Measurements from ENCODE around the gene NME1.
"Not testable (repeated sequence)": the region's sequence is repeated elsewhere in the genome, so short reads cannot be mapped to it uniquely, and the experiment has no call there.

The NME1 gene

DNA sequence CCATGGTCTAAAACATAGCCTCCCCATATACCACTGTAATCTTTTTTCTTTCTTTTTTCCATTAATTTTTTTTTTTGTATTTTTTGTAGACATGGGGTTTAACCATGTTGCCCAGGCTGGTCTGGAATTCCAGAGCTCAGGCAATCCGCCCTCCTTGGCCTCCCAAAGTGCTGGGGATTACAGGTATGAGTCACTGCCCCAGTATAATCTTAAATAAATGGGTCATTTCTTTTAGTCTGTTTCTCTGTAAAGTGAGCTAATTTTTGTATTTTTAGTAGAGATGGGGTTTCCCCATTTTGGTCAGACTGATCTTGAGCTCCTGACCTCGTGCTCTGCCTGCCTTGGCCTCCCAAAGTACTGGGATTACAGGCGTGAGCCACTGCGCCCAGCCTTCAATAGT lies 5.7 kb upstream of the NME1 start:
- no peak for DNase-seq

DNA sequence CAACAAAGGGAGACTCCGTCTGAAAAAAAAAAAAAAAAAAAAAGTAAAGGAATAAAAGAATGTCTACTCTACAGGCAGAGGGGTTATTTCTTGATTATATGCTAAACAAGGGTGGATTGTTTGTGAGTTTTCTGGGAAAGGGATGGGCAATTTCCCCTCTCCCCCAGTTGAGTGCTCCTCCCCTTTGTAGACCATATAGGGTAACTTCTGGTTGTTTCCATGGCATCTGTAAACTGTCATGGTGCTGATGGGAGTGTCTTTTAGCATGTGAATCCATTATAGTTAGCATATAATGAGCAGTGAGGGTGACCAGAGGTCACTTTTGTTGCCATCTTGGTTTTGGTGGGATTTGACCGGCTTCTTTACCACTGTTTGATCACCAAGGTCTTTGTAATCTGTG lies 4.2 kb upstream of the NME1 start:
- DNase-seq, result no peak

- no peak for DNase-seq
Observed at GRCh38 chr17:51150932-51151331, 2.4 kb upstream of the NME1 start.

DNA sequence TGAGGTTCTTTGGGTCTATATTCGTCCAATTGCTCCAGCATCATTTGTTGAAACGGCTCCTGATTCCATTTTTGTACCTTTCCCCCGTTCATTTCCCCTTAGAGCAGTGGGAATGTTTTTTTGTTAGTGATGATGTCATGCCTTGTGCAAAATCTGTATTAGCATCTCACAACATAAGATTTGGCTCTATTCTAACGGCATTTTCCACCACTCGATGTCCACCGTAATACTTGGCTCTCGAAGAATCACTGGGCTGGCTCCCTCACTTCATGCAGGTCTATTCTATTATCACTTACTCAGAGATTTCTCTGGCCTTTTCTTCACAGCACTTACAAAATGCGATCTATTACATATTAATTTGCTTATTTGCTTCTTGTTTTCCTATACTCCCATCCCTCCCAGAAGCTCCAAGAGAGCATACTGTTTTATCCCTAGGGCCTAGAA lies 571 bp upstream of the NME1 start:
- DNase-seq, result no peak

DNA sequence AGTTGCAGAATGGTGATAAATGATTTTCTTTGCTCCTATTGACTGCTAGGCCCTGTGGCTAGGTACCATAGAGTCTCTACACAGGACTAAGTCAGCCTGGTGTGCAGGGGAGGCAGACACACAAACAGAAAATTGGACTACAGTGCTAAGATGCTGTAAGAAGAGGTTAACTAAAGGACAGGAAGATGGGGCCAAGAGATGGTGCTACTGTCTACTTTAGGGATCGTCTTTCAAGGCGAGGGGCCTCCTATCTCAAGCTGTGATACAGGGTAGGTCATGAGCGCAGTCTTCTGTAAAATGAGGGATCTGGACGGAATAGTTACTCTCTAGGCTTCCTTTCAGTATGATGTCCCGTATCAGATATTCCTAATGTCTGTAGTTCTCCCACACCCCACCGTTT lies 817 bp downstream of the NME1 start:
- no peak for DNase-seq

- DNase-seq, result no peak
Observed at GRCh38 chr17:51155416-51155815, 2.1 kb downstream of the NME1 start.

- DNase-seq, result no peak
Observed at GRCh38 chr17:51159604-51160003, 6.2 kb downstream of the NME1 start.

GRCh38 chr17:51161541-51161940 lies 8.2 kb downstream of the NME1 start:
- DNase-seq, result no peak

DNA sequence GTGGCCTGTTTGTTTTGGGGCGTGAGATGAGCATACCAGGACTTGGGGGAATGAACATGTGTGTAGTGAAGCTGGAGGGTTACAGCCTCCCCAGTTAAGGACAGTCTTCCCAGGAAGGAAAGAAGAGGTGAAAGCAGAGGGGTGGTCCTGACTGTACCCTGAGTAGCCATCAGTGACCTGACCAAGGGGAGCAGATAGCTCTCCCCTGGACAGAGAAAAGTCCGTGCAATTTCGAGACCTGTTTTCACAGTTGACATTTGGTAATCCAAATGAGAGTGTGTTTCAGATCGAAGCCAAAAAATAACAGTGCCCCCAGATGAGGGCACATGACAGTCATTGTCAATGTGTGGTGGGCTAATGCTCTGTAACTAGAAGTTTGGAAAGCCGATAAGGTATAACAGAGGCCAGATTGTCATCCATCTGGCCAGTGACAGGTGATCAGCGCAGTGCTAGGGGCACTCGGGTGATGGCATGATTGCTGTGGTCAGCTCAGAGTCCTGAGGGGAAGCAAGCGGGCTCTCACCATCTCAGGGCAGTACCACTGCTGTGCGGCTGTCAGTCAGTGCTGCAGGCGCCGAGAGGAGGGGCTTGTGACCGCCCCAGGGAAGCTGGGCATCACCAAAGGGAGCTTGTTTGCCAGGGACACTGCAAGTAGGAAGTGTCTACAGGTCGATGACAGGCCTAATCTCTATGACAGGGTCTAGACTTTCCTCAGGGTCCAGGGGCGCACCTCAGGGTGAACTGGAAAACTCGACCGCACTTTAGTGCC lies 11.7 kb downstream of the NME1 start:
- DNase-seq, result no peak

DNA sequence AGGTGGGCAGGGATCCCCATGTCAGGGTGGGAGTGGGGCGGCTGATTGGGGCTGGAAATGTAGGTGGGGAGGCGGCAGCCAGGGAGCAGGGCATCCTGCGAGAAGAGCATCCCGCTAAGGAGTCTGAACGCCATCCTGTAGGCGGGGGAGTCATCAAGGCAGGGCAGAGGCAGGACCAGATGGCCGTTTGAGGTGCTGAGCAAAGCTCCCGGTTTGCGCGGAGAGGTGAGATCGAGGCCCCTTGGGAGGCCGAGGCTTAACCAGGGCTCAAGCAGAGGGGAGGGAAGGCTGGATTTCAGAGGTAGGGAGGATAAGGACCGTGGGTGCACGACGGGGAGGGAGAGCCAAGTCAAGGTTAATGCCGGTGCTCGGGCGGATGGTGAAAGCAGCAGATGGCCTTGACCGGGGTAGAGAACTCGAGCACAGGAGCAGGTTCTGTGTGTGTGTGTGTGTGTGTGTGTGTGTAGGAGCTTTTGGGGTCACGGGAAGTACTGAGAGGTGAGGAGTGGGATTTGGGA lies 12.4 kb downstream of the NME1 start:
- DNase-seq, result no peak

DNA sequence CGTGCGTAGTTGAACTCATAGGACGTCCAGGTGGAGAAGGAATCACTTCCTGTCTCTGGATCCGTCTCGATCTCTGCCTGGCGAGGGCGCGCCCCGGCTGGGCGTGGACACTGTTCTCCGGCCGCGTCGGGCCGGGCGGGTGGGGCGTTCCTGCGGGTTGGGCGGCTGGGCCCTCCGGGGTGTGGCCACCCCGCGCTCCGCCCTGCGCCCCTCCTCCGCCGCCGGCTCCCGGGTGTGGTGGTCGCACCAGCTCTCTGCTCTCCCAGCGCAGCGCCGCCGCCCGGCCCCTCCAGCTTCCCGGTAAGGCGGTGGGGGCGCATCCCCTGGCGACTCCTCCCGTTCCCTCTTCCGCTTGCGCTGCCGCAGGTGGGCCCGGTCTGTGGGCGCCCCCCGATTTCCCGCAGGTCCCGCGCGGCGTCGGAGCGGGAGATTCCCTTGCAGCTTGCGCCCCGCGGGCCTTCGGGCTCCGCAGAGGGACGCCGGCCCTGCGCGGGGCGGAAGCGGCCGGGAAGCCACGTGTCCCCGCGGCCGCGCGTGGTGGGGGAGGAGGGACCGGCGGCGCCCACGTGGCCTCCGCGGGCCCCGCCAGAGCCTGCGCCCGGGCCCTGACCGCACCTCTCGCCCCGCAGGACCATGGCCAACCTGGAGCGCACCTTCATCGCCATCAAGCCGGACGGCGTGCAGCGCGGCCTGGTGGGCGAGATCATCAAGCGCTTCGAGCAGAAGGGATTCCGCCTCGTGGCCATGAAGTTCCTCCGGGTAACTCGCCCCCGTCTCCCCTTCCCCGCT lies 13.0 kb downstream of the NME1 start, which contains the start of gene NME2:
TSS of gene NME2 (plus strand) at position 214 of the 789 bp plus-strand sequence. CDS start at position 634, 420 bp downstream.
- no peak for DNase-seq

DNA sequence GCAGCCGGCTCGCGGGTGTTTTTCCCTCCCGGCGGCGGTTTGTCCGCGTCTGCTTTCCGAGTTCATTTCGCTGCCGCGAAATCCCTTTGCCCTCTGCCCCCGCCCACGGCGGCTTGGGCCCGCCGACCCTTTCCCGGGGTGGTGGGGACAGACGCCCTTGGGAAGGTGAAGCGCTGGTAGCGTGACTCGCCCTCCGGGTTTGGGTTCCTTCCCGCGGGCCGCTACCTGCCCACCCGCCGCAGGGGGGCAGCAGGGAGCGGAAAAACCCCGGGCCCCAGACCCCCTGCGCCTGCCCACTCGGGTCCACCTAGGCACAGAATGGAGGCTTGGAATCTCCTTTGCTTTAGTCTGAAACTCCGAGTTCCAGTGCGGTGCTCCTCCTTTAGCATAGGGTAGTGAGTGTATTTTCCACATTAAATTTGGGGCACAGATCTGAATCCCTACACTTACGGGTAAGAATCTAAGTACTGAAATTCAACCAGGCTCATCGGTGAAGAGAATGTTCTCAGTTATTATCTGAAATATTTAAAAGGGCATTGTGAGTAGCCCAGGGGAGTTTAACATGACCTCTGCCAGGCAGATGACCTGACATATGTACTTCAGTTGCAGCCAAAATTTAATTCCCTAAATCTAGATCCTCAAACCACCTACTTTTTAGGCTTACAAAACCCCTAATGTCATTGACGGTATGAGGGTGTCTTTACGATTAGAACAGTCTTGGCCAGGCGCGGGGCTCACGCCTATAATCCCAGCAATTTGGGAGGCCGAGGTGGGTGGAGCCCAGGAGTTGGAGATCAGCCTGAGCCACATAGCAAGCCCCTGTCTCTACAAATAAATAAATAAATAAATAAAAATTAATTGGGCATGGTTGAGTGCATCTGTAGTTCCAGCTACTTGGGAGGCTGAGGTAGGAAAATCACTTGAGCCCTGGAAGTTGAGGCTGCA lies 13.9 kb downstream of the NME1 start:
- no peak for DNase-seq

DNA sequence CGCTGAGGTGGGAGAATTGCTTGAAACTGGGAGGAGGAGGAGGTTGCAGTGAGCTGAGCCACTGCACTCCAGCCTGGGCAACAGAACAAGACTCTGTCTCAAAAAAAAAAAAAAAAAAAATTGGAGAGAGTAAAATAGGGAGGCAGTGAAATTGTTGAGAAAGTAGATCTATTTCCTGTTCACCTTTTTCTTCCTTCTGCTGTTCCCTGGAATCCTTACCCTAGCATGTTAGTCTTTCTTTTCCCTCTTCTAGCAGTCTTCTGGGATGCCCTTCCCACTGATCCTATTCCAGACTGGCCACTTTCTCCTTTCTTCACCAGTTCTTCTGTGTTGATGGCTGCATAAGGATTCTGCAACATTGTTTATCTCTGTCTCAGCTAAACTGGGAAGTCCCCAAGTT lies 16.0 kb downstream of the NME1 start:
- no peak for DNase-seq

GRCh38 chr17:51170736-51171135 lies 17.4 kb downstream of the NME1 start:
- no peak for DNase-seq

DNA sequence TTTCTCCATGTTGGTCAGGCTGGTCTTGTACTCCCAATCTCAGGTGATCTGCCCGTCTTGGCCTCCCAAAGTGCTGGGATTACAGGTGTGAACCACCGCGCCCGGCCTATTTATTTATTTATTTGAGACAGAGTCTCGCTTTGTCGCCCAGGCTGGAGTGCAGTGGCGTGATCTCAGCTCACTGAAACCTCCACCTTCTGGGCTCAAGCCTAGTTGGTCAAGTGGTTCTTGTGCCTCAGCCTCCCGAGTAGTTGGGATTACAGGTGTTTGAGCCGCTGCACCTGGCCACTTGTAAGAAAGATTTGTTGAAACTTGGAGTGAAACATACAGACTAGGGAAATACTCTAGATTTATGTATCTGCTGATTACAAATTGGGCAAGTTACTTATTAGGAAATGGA lies 18.7 kb downstream of the NME1 start:
- not testable (repeated sequence) for DNase-seq

GRCh38 chr17:51180486-51180885 lies 27.1 kb downstream of the NME1 start:
- no peak for DNase-seq

DNA sequence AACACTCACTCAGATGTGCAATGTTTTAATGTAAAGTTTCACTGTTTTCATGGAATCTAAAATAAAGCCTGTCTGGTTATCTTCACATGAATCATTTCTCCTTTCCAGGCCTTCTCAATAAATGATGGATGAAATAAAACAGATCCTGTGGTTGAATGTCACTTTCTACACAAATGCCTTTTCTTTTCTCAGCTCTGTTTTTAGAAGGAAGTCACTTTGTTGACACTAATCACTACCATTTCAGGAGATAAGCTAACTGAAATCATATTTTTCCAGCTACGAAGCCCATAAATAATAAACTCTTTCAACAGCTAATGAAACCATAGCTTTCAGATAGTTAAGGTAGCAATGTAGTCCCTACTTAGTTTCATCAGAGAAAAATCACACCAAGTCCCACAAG lies 30.8 kb downstream of the NME1 start:
- no peak for DNase-seq

- no peak for DNase-seq
Observed at GRCh38 chr17:51185763-51186332, 32.5 kb downstream of the NME1 start.

- DNase-seq, result no peak
Observed at GRCh38 chr17:51188271-51188833, 35.0 kb downstream of the NME1 start.

DNA sequence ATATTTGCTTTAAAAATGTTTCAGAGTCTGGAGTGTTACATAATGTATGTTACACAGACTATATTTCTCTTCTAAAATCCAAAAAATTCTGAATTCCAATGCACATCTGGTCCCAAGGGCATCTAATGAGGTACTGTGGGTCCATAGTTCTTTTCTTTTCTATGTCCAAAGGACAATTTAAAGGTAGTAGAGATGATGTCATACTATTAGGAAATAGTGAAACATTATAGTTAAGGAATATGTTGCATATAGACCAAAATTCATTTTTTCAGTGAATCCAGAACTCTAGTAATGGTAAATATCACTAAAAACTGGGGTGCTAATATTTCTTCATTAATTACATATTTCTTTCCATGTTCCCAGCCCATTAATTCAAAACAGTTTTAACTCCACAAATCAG lies 35.8 kb downstream of the NME1 start:
- no peak for DNase-seq

- DNase-seq, result no peak
Observed at GRCh38 chr17:51189628-51190027, 36.3 kb downstream of the NME1 start.

DNA sequence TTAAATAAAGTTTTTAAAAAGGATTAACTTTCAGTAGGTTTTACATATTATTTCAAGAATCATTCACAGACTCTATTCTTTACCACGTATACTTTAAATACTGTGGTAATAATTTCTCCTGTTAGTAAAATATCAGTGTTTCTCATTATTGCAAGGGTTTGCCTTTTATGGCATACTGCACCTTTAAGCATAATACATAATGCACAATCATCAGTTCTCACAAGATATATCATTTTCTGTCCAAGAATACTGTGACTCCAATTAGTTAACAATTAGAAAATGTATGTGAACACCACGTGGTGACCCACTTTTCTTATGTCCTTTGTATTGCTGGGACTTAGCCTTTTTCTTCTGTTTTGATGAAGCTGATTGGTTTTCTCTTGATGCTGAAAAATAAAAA lies 38.5 kb downstream of the NME1 start:
- no peak for DNase-seq

Data from NCI-H2029 treated with DMSO at 0.1 percent for 48 hours (cell line).